ENCODE data around the gene SNX33.

SNX33 gene

GRCh38 chr15:75641179-75641503 is 6.6 kb upstream of the SNX33 start:
- no peak for DNase-seq (ENCODE audit: low spot score)

- DNase-seq (ENCODE audit: low spot score): no peak
Observed at GRCh38 chr15:75641603-75642002, 6.1 kb upstream of the SNX33 start.

- DNase-seq (ENCODE audit: low spot score): no peak
Observed at GRCh38 chr15:75644376-75644775, 3.3 kb upstream of the SNX33 start.

DNA sequence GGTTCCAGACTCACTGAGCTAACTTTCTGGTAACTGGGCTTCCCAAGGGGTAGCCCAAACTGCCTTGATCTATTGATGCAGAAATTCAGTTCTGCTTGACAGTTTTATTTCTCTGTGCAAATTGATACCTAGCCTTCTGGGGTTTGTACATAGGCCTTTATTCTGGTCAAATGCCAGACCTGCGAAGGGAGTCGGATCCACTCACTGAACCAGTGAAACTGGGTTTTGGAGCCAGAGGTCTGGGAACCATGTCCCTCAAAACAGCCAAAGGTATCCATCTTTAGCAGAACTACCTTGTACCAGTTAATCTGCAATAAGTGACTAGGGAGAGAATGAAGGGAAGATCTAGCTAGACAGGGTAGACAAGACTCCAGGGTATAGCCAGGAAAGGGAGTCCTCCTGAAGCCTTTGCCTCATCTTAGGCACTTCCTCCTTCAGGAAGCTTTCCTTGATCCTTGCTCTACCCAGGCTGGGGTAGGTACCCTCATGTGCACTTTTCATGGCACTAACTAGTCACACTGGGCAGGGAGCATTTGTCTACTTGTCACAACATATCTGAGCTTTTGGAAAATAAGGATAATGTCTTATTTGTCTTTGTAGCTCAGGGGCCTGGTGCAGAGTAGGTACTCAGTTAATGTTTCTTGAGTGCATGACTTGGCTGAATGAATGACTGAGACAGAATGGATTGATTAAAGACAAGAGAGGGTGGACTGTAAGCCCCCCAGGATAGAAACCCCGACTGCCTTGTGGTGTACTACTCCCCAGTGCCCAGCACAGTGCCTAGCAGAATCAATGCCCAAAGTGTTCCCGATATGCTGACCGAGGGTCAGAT is 1.4 kb upstream of the SNX33 start:
- no peak for DNase-seq (ENCODE audit: low spot score)

GRCh38 chr15:75646944-75647364 is 758 bp upstream of the SNX33 start:
- no peak for DNase-seq (ENCODE audit: low spot score)

DNA sequence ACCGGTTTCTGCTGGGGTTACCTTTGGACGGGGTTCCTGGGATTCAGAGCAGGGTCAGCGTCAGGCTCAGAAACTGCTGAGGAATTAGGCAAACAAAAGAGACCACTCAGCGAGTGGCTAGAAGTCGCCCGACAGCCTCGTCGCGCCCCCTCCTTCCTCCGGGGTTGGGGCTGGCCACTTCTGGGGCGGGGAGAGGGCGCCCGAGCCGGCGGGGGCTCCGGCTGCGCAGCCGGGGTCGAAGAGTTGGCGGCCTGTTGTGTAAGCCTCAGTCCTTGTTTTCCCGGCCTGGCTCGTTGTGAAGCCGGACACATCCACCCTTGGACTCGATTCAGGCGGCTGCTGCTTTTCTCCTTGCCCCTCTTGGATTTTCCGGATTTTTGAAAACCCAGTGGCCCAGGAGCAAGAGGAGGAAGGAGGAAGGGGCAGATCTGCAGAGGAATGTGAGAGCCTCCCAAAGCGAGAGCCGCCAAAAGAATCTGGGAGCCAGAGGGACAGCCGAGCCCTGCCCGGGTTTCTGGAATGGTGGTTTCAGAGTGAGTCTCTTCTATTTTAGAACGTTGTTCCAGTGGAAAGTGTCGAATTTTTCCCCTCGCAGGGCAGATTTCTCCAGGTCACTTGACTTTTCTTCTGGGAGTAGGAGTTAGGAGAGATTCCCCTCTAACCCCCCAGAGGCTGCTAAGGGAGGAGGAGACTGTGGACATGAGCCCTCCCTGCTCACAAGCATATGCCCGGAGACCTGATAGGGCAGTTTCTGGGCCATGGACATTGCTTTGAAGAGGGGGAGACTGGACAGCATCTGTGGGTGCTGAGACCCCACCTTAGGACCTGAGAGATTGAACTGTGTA is 666 bp downstream of the SNX33 start:
- no peak for DNase-seq (ENCODE audit: low spot score)

- no peak for DNase-seq (ENCODE audit: low spot score)
Observed at GRCh38 chr15:75649045-75649761, 1.5 kb downstream of the SNX33 start.

- no peak for DNase-seq (ENCODE audit: low spot score)
Observed at GRCh38 chr15:75649848-75650247, 2.1 kb downstream of the SNX33 start.

- DNase-seq (ENCODE audit: low spot score): no peak
Observed at GRCh38 chr15:75650908-75651809, 3.4 kb downstream of the SNX33 start.

- DNase-seq (ENCODE audit: low spot score): no peak
Observed at GRCh38 chr15:75651810-75652543, 4.3 kb downstream of the SNX33 start.

DNA sequence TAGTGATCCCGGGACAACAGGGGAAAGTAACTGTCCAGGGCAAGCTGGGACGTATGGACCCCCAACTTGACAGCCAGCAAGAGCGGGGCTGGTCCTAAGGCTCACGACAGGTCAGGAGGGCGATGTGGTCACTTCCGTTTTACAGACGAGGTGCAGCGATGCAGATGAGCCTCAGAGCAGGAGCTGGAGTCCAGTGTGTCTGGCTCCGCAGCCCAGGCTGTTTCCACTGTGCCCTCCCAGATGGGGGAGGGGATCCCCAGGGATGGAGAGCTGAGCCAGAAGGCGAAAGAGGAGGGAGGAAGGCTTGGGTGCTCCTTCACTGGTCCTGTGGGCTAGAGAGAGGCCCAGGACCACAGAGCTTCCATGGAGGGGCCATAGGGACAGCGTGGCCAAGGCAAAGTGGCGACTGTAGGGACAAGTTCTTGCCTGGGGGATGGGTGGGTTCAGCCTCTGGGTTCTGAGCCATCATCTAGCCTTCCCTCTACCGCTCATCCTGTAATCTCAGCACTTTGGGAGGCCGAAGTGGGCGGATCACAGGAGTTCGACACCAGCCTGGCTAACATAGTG is 5.7 kb downstream of the SNX33 start:
- DNase-seq (ENCODE audit: low spot score): no peak

DNA sequence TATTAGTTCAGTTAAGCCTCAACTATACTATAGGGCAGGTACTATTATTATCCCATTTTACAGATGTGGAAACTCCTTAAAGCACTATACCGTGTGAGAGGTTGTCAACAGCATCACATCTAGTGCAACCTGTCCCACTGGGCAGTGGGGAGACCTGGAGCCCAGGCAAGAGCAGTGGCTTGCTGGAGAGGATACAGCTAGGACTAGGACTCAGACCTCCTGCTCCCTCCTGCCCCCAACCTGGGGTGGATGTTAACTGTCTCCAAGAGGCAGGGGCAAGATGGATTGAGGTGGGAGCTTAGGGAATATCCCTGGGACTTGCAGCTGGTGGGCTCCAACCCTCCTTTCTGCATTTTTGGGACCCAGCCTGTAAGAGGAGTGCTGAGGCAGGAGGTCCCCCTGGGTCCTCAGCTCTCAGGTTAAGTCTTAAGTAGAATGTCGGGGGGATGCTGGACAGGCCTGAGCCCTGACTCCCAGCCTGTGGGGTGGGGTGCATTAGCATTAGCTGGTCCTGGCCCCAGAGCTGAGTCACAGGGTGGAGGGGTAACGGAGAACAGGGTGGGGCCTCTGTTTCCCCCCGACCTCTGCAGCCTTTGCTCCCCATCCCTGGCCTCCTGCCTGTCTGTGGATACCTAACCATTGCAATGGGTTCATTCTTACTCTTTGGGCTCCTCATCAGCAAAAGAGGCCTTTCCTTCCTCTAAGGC is 6.6 kb downstream of the SNX33 start:
- no peak for DNase-seq (ENCODE audit: low spot score)

DNA sequence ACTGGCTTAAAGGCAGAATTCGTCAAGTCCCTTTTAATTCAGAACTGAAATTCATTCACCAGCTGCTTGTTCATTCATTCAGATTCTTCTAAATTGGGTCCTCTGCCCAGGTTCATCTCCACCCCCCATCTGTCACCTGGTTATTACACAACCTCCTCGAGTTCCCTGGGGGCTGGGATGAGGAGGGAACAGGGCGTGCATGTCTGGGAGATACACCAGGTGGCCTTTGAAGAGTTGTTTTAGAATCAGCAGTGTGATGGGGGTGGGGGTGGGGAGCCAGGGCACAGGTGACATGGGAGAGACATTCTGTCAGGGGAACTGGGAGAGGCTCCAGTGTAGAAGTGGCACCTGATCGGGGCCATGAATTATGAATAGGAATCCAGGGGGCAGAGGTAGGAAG is 8.2 kb downstream of the SNX33 start:
- DNase-seq (ENCODE audit: low spot score): no peak

- no peak for DNase-seq (ENCODE audit: low spot score)
Observed at GRCh38 chr15:75656331-75656730, 8.6 kb downstream of the SNX33 start.

- DNase-seq (ENCODE audit: low spot score): no peak
Observed at GRCh38 chr15:75656813-75657212, 9.1 kb downstream of the SNX33 start.

- no peak for DNase-seq (ENCODE audit: low spot score)
Observed at GRCh38 chr15:75659141-75659771, 11.5 kb downstream of the SNX33 start.

GRCh38 chr15:75659928-75660645 is 12.4 kb downstream of the SNX33 start:
- DNase-seq (ENCODE audit: low spot score): no peak

DNA sequence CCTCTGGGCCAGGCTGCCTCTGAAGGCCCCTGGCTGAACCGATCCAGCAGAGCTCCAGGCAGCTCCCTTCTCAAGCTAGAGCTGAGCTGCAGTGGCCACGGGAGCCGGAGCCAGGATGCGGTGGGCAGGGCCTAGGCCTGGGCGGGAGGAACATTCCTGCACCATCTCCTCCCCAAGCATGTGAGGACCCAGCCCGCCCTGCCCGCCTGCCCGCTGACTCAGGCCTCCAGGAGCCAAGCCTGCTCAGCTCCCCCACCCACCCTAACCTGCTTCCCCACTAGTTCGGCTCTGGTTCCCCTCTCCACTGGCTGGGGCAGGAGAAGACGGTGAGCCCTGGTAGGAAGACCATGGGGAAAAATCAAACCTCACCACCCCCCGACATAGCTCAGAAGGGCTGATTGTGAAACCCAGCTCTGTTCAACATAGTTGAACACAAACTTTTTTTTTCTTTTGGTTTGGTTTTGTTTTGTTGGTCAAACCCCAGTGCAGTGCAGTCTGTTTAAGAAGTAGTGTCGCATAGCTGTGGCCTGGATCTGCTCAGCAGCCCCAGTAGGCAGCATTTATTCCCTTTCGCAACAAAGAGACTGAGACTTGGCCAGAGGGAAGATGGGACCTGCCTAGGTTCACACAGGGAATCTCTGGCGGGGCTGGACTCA is 13.5 kb downstream of the SNX33 start:
- DNase-seq (ENCODE audit: low spot score): no peak
